Pancreas (tissue), 10 donors: ENCODE measurements around the gene SLC22A17. TPM values are rescaled to one million over a fixed set of nuclear protein-coding genes. Genes with fewer than 3 reads are reported as not detected.

Source experiments
- ATAC-seq, 4 donors: fragments of 200-7000 bp; cut with Tn5 transposase; one replicate each; pipeline versions ENCODE4 v1.8.0 to v1.9.1; 2020; ENCODE audit warnings: mild to moderate bottlenecking in 4 of 4, moderate library complexity in 4 of 4
- DNase-seq, 6 donors: peaks; one replicate each; pipeline ENCODE4 v3.0.0-alpha.2; 2020
- FAIRE-seq: peaks from 2 replicates; lab custom pipeline; 2012; peaks lifted over from hg19 to GRCh38; lab: Jason Lieb, UNC
- H3K27ac ChIP-seq, 4 donors: fragments of 200-600 bp; sonication (generic); 1 replicate in 3 of 4; 2 replicates in 1 of 4; pipeline versions ENCODE4 v1.5.0 to v1.8.0; 2020
- H3K27me3 ChIP-seq, 4 donors: fragments of 200-600 bp; one replicate each; pipeline ENCODE4 v1.8.0; 2021
- H3K36me3 ChIP-seq, 3 donors: fragments of 200-600 bp; sonication (generic) in 1 of 3; one replicate each; pipeline versions ENCODE4 v1.5.0 to v1.8.0; 2020 to 2021
- H3K4me1 ChIP-seq, 3 donors: fragments of 200-600 bp; one replicate each; pipeline ENCODE4 v1.8.0; 2021
- H3K4me3 ChIP-seq, 4 donors: fragments of 200-600 bp; sonication (generic) in 2 of 4; one replicate each; pipeline versions ENCODE4 v1.5.0 to v1.8.0; 2020 to 2021
- H3K9me3 ChIP-seq, 4 donors: fragments of 200-600 bp; one replicate each; pipeline ENCODE4 v1.8.0; 2021
- CTCF ChIP-seq, 4 donors: fragments of 200-600 bp; sonication (generic) in 3 of 4; IDR thresholded peaks; one replicate each; pipeline versions ENCODE4 v1.5.0 to v1.8.0; 2021; ENCODE audit warnings: antibody characterized with exemption in 4 of 4
- WGBS, 2 donors: extraction: QIAGEN DNeasy Blood & Tissue Kit; methylation state at CpG; one replicate each; pipeline ENCODE4 v1.1.7; 2013; 5-methylcytosine and 5-hydroxymethylcytosine counted together
- intact Hi-C, 3 donors: fragments of 100-400 bp; cut with DNase I; formaldehyde crosslinking; loops; one replicate each; pipeline versions ENCODE4 v1.11.1 to v1.14.2; 2022
- microRNA-seq, 2 donors: library from miRNA; unstranded; fragments of <30 nt; microRNA quantifications; one replicate each; pipeline versions ENCODE4 to v1.1.0, GENCODE V29; 2019 to 2020
- polyA plus RNA-seq, 2 donors: library from polyadenylated mRNA; stranded (reverse); fragments of 200-250 nt; gene quantifications; one replicate each; pipeline ENCODE4 v1.2.3, GENCODE V29; 2013
- total RNA-seq, 6 donors: library from RNA; stranded (reverse); fragmentation: NEBNext Ultra II Directional in 4 of 6; extraction: Animal tissue kit (Norgen Biotek cat#: 25700) in 4 of 6; gene quantifications; one replicate each; pipeline versions ENCODE4 v1.2.1 to v1.2.4, GENCODE V29; 2021 to 2023
- donor health status: healthy with polysubstance abuse.
- donor health status: DM: no; HTN: no; CAD: no; lungs with moderate emphysema.
- donor health status: DM: no; HTN: no; CAD: no.
- donor health status: control.
- donor health status: control.
- donor health status: Bipolar disorder and iron deficiency.
- donor health status: DM: yes; HTN: yes; CAD: no.
- donor health status: DM: no; HTN: no; CAD: no.
- donor health status: DM: no; HTN: no; CAD: no.
- donor health status: DM: yes; HTN: yes; CAD: no.

Gene SLC22A17
- total and polyA plus RNA-seq, 8 donors: 6.4 to 90.7 (median 14.8) TPM

GRCh38 chr14:23297096-23297495 lies 55.6 kb downstream of the SLC22A17 start:
- ATAC-seq (no peak), FAIRE-seq (no peak), DNase-seq (no peak)
- Histone ChIP-seq H3K36me3 (no peaks in the 10 kb centered on the region), H3K4me1 (peaks cover 0 to 10% (median 0%) of the 10 kb centered on the region in 3 donors), H3K4me3 (no peak overlapping the region), H3K27ac (no peak overlapping the region), H3K27me3 (no peaks in the 10 kb centered on the region), H3K9me3 (no peaks in the 10 kb centered on the region)
- WGBS, 2 donors: 80 to 85% methylated on average over 7 of the region's 7 CpGs
- intact Hi-C loops: no loop called here
- TF ChIP-seq CTCF (IDR thresholded peaks at IDR 0.05): no peak

Small RNA genes lying within 50 kb of the gene (microRNA-seq; reads per million reads assigned to microRNA genes)
- gene MIR208A: 0.29 to 0.39 reads per million in 2 donors

Other genes with a start within 250 kb of the SLC22A17 start
- gene CIROP, start 247.9 kb downstream of the SLC22A17 start, total RNA-seq: not detected
- gene CIROP, start 247.9 kb downstream of the SLC22A17 start, polyA plus RNA-seq: not detected
- gene CEBPE, start 233.6 kb downstream of the SLC22A17 start, total RNA-seq: not detected
- gene CEBPE, start 233.6 kb downstream of the SLC22A17 start, polyA plus RNA-seq: not detected
- 10 to 100 TPM; 11.5 to 33.5 (median 23.2) TPM for gene SLC7A8, start 169.2 kb downstream of the SLC22A17 start, total RNA-seq
- 10 to 100 TPM; 36.3 to 70.8 TPM for gene SLC7A8, start 169.2 kb downstream of the SLC22A17 start, polyA plus RNA-seq
- gene RNF212B, start 115.0 kb downstream of the SLC22A17 start, total RNA-seq: under 1 TPM in 2 of 6 donors, not detected in 4; 0.12 to 0.29 TPM
- not detected for gene RNF212B, start 115.0 kb downstream of the SLC22A17 start, polyA plus RNA-seq
- gene HOMEZ, start 66.8 kb downstream of the SLC22A17 start, total RNA-seq: 10 to 100 TPM in 1 of 6 donors, 1 to 10 TPM in 5; 4.5 to 10.3 (median 6.0) TPM
- gene HOMEZ, start 66.8 kb downstream of the SLC22A17 start, polyA plus RNA-seq: 1 to 10 TPM; 4.9 to 5.9 TPM
- 10 to 100 TPM in 2 of 6 donors, 1 to 10 TPM in 4; 4.1 to 12.8 (median 5.6) TPM for gene PPP1R3E, start 50.0 kb downstream of the SLC22A17 start, total RNA-seq
- 10 to 100 TPM; 18.0 to 25.9 TPM for gene PPP1R3E, start 50.0 kb downstream of the SLC22A17 start, polyA plus RNA-seq
- gene BCL2L2, start 46.1 kb downstream of the SLC22A17 start, total RNA-seq: 10 to 100 TPM; 24.8 to 29.7 (median 26.2) TPM
- gene BCL2L2, start 46.1 kb downstream of the SLC22A17 start, polyA plus RNA-seq: 10 to 100 TPM; 28.8 to 31.6 TPM
- 10 to 100 TPM; 32.6 to 82.2 (median 45.0) TPM for gene PABPN1, start 31.4 kb downstream of the SLC22A17 start, total RNA-seq
- 100 to 1,000 TPM; 154 to 166 TPM for gene PABPN1, start 31.4 kb downstream of the SLC22A17 start, polyA plus RNA-seq
- gene EFS, start 12.3 kb upstream of the SLC22A17 start, total RNA-seq: 1 to 10 TPM in 2 of 6 donors, under 1 TPM in 4; 0.23 to 2.2 (median 0.71) TPM
- gene EFS, start 12.3 kb upstream of the SLC22A17 start, polyA plus RNA-seq: 1 to 10 TPM; 1.7 to 3.0 TPM
- gene IL25, start 19.9 kb upstream of the SLC22A17 start, total RNA-seq: not detected
- gene IL25, start 19.9 kb upstream of the SLC22A17 start, polyA plus RNA-seq: not detected
- gene CMTM5, start 24.2 kb upstream of the SLC22A17 start, total RNA-seq: under 1 TPM in 1 of 6 donors, not detected in 5; 0.25 TPM
- under 1 TPM; 0.16 to 0.53 TPM for gene CMTM5, start 24.2 kb upstream of the SLC22A17 start, polyA plus RNA-seq
- gene MYH6, start 55.4 kb upstream of the SLC22A17 start, total RNA-seq: under 1 TPM in 4 of 6 donors, not detected in 2; 0.03 to 0.16 (median 0.05) TPM
- gene MYH6, start 55.4 kb upstream of the SLC22A17 start, polyA plus RNA-seq: under 1 TPM; 0.56 to 0.72 TPM
- gene MYH7, start 82.8 kb upstream of the SLC22A17 start, total RNA-seq: 1 to 10 TPM in 1 of 6 donors, under 1 TPM in 5; 0.19 to 6.3 (median 0.40) TPM
- 1 to 10 TPM in 1 of 2 donors, under 1 TPM in 1; 0.34 to 1.1 TPM for gene MYH7, start 82.8 kb upstream of the SLC22A17 start, polyA plus RNA-seq
- 10 to 100 TPM in 5 of 6 donors, 1 to 10 TPM in 1; 9.8 to 18.8 (median 15.4) TPM for gene NGDN, start 116.8 kb upstream of the SLC22A17 start, total RNA-seq
- gene NGDN, start 116.8 kb upstream of the SLC22A17 start, polyA plus RNA-seq: 10 to 100 TPM; 18.3 to 33.7 TPM
- 1 to 10 TPM in 3 of 6 donors, under 1 TPM in 3; 0.63 to 3.8 (median 1.0) TPM for gene ZFHX2, start 198.9 kb upstream of the SLC22A17 start, total RNA-seq
- 1 to 10 TPM; 1.7 to 3.0 TPM for gene ZFHX2, start 198.9 kb upstream of the SLC22A17 start, polyA plus RNA-seq
- 10 to 100 TPM in 1 of 6 donors, 1 to 10 TPM in 5; 5.6 to 11.6 (median 8.4) TPM for gene THTPA, start 203.4 kb upstream of the SLC22A17 start, total RNA-seq
- gene THTPA, start 203.4 kb upstream of the SLC22A17 start, polyA plus RNA-seq: 10 to 100 TPM; 11.9 TPM
- 100 to 1,000 TPM in 1 of 6 donors, 10 to 100 TPM in 5; 57.4 to 153 (median 70.4) TPM for gene AP1G2, start 214.9 kb upstream of the SLC22A17 start, total RNA-seq
- gene AP1G2, start 214.9 kb upstream of the SLC22A17 start, polyA plus RNA-seq: 100 to 1,000 TPM; 303 to 392 TPM
- under 1 TPM; 0.12 to 0.47 (median 0.29) TPM for gene JPH4, start 225.9 kb upstream of the SLC22A17 start, total RNA-seq
- 1 to 10 TPM in 1 of 2 donors, under 1 TPM in 1; 0.46 to 1.3 TPM for gene JPH4, start 225.9 kb upstream of the SLC22A17 start, polyA plus RNA-seq